Right atrium auricular region (tissue), 2 donors: Measurements from ENCODE around the gene ICE2. TPM values are rescaled to one million over a fixed set of nuclear protein-coding genes. Genes with fewer than 3 reads are reported as not detected.

Experiments
- DNase-seq: peaks from one replicate; pipeline ENCODE4 v3.0.0-alpha.2; 2019; ENCODE audit warnings: low spot score
- H3K27ac ChIP-seq, 2 donors: fragments of 200-600 bp; sonication (generic); 1 replicate in 1 of 2; 2 replicates in 1 of 2; pipeline ENCODE4 v1.5.1; 2016 to 2019
- H3K27me3 ChIP-seq, 2 donors: fragments of 200-600 bp; sonication (generic); one replicate each; pipeline versions ENCODE4 v1.5.1 to v1.6.0; 2017 to 2019
- H3K36me3 ChIP-seq: fragments of 200-600 bp; sonication (generic); one replicate; pipeline ENCODE4 v1.5.1; 2016
- H3K4me1 ChIP-seq, 2 donors: fragments of 200-600 bp; sonication (generic); one replicate each; pipeline versions ENCODE4 v1.5.1 to v1.6.0; 2017 to 2019
- H3K4me3 ChIP-seq, 2 donors: fragments of 200-600 bp; sonication (generic); 1 replicate in 1 of 2; 2 replicates in 1 of 2; pipeline ENCODE4 v1.5.1; 2017 to 2019; ENCODE audit warnings: mild to moderate bottlenecking in 1 of 2, moderate library complexity in 1 of 2
- H3K9me3 ChIP-seq, 2 donors: fragments of 200-600 bp; sonication (generic); one replicate each; pipeline ENCODE4 v1.5.1; 2019
- CTCF ChIP-seq, 2 donors: fragments of 200-600 bp; sonication (generic); IDR thresholded peaks; one replicate each; pipeline ENCODE4 v1.5.1; 2019; ENCODE audit warnings: antibody characterized with exemption in 2 of 2
- total RNA-seq, 2 donors: library from RNA; depleted of rRNA; stranded (reverse); fragments of >200 nt; gene quantifications; one replicate each; pipeline ENCODE4 v1.1.0, GENCODE V29; 2016

Gene ICE2
- total RNA-seq: 10 to 100 TPM; 10.6 to 12.6 TPM

GRCh38 chr15:60478566-60479360 lies at the start of gene ICE2:
TSS of gene ICE2 (minus strand) at chr15:60479142. CDS start at chr15:60477977, 1,165 bp downstream.
- H3K4me1 ChIP-seq: peaks cover 0 to 30% of the 10 kb centered on the region in 2 donors
- no peaks in the 10 kb centered on the region for H3K27me3 ChIP-seq
- H3K9me3 ChIP-seq: no peaks in the 10 kb centered on the region
- peak in 1 of 2 donors; percentile 10 for TF ChIP-seq CTCF (IDR thresholded peaks at IDR 0.05)
- H3K4me3 ChIP-seq: peak within 1 kb of the TSS; percentile 73 to 79
- DNase-seq: peak; percentile 97
- peaks cover 14% of the 10 kb centered on the region for H3K36me3 ChIP-seq
- peak within 1 kb of the TSS; percentile 94 to 95 for H3K27ac ChIP-seq

- DNase-seq: no peak
- Histone ChIP-seq H3K27ac (no peak overlapping the region), H3K4me3 (no peak overlapping the region), H3K27me3 (no peaks in the 10 kb centered on the region), H3K4me1 (peaks cover 0 to 15% of the 10 kb centered on the region in 2 donors), H3K36me3 (no peaks in the 10 kb centered on the region), H3K9me3 (no peaks in the 10 kb centered on the region)
- TF ChIP-seq CTCF (IDR thresholded peaks at IDR 0.05): no peak
Observed at GRCh38 chr15:60528530-60528929, 49.6 kb upstream of the ICE2 start.

- Histone ChIP-seq H3K9me3 (no peaks in the 10 kb centered on the region), H3K4me3 (no peak overlapping the region), H3K27me3 (no peaks in the 10 kb centered on the region), H3K4me1 (peaks cover 0 to 15% of the 10 kb centered on the region in 2 donors), H3K36me3 (no peaks in the 10 kb centered on the region), H3K27ac (no peak overlapping the region)
- DNase-seq: no peak
- TF ChIP-seq CTCF (IDR thresholded peaks at IDR 0.05): no peak
Observed at GRCh38 chr15:60527456-60527855, 48.5 kb upstream of the ICE2 start.

- H3K27ac ChIP-seq: peak overlapping the region in 1 of 2 donors; percentile 29
- TF ChIP-seq CTCF (IDR thresholded peaks at IDR 0.05): no peak
Observed at GRCh38 chr15:60526127-60526616, 47.2 kb upstream of the ICE2 start.

GRCh38 chr15:60525341-60526039 lies 46.5 kb upstream of the ICE2 start:
- DNase-seq: no peak
- H3K27ac ChIP-seq: peak overlapping the region in 1 of 2 donors; percentile 29
- H3K9me3 ChIP-seq: no peaks in the 10 kb centered on the region
- TF ChIP-seq CTCF (IDR thresholded peaks at IDR 0.05): no peak
- no peaks in the 10 kb centered on the region for H3K27me3 ChIP-seq
- H3K4me3 ChIP-seq: no peak overlapping the region
- no peaks in the 10 kb centered on the region for H3K36me3 ChIP-seq
- peaks cover 0 to 15% of the 10 kb centered on the region in 2 donors for H3K4me1 ChIP-seq

More at GRCh38 chr15:60526127-60526616, 47.2 kb upstream of the ICE2 start:
- Histone ChIP-seq H3K9me3 (no peaks in the 10 kb centered on the region), H3K4me1 (peaks cover 0 to 15% of the 10 kb centered on the region in 2 donors), H3K4me3 (no peak overlapping the region), H3K27me3 (no peaks in the 10 kb centered on the region), H3K36me3 (no peaks in the 10 kb centered on the region)
- DNase-seq: no peak
